Upper lobe of left lung (tissue), 6 donors: ENCODE data around the gene ANKS1B. TPM values are rescaled to one million over a fixed set of nuclear protein-coding genes. Genes with fewer than 3 reads are reported as not detected.

Source experiments
- ATAC-seq, 2 donors: fragments of 200-7000 bp; cut with Tn5 transposase; one replicate each; pipeline ENCODE4 v1.9.1; 2022; ENCODE audit warnings: mild to moderate bottlenecking in 2 of 2, moderate library complexity in 2 of 2; ENCODE audit not compliant: low FRiP score in 2 of 2
- DNase-seq, 2 donors: peaks; one replicate each; pipeline ENCODE4 v3.0.0-alpha.2; 2019 to 2020
- H3K27ac ChIP-seq, 4 donors: fragments of 200-600 bp; sonication (generic); one replicate each; pipeline ENCODE4 v1.5.1; 2016 to 2019
- H3K27me3 ChIP-seq, 4 donors: fragments of 200-600 bp; sonication (generic); one replicate each; pipeline ENCODE4 v1.5.1; 2017 to 2019
- H3K36me3 ChIP-seq, 4 donors: fragments of 200-600 bp; sonication (generic); one replicate each; pipeline ENCODE4 v1.5.1; 2016 to 2019
- H3K4me1 ChIP-seq, 4 donors: fragments of 200-600 bp; sonication (generic); one replicate each; pipeline ENCODE4 v1.5.1; 2018 to 2019
- H3K4me3 ChIP-seq, 4 donors: fragments of 200-600 bp; sonication (generic); one replicate each; pipeline ENCODE4 v1.5.1; 2017 to 2019; ENCODE audit warnings: mild to moderate bottlenecking in 2 of 4, moderate library complexity in 1 of 4
- H3K9me3 ChIP-seq, 4 donors: fragments of 200-600 bp; sonication (generic); one replicate each; pipeline ENCODE4 v1.5.1; 2018 to 2019
- EP300 ChIP-seq, 4 donors: sonication (generic); formaldehyde crosslinking; IDR thresholded peaks; one replicate each; pipeline ENCODE4 v1.5.1; 2017; ENCODE audit warnings: antibody characterized with exemption in 4 of 4, control low read depth in 2 of 4
- POLR2A ChIP-seq, 4 donors: fragments of 450-650 bp; IDR thresholded peaks; one replicate each; pipeline ENCODE4 v1.5.1; 2016 to 2017; ENCODE audit warnings: antibody characterized with exemption in 4 of 4, mild to moderate bottlenecking in 2 of 4
- POLR2AphosphoS5 ChIP-seq, 2 donors: sonication (generic); formaldehyde crosslinking; IDR thresholded peaks; one replicate each; pipeline ENCODE4 v1.5.1; 2017; ENCODE audit warnings: antibody characterized with exemption in 2 of 2
- WGBS, 2 donors: methylation state at CpG; one replicate each; pipeline ENCODE4 v1.1.5; 2017 to 2018; 5-methylcytosine and 5-hydroxymethylcytosine counted together
- total RNA-seq, 6 donors: library from RNA; depleted of rRNA in 4 of 6; stranded (reverse); fragments of >200 nt in 4 of 6; gene quantifications; one replicate each; pipeline versions ENCODE4 v1.1.0 to v1.2.1, GENCODE V29; 2016 to 2021
- TF ChIP-seq, protein P1 (sequence below), 6 experiments: fragments of 450-650 bp in 4 of 6; fragments of 200-600 bp in 2 of 6; sonication (generic) in 2 of 6; IDR thresholded peaks; one replicate each; pipeline ENCODE4 v1.5.1; 2016 to 2019; ENCODE audit warnings: antibody characterized with exemption in 6 of 6
- donor health status: DM: no; HTN: no; CAD: no; lungs with moderate emphysema.
- donor health status: DM: no; HTN: yes; CAD: no; lungs with severe emphysema.

ANKS1B gene
- total RNA-seq, 6 donors from 2014 or later = 5.1 to 23.7 (median 7.2) TPM

DNA sequence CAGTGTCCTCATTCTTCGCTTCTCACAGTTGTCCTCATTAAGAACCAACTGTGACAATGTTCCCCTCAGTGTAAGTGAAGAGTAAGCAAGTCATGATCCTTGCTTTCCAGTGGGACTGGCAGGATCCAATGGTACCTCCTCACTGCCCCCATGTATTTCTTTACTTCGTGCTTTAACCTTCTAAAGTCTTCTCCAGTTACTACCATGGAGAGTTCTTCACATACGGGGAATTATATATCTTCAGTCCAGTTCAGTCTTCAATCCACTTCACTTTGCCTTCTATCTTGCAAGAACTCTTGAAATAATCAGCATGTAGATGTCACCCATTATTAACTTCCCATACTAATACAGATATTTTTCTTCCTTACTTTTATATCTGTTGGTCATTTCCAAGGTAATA is 719.1 kb downstream of the ANKS1B start:
- no peaks in the 10 kb centered on the region for H3K4me1 ChIP-seq
- H3K36me3 ChIP-seq = no peaks in the 10 kb centered on the region
- no peak for DNase-seq
- no peak overlapping the region for H3K4me3 ChIP-seq
- no peaks in the 10 kb centered on the region for H3K9me3 ChIP-seq
- no peak overlapping the region for H3K27ac ChIP-seq
- no peak for ATAC-seq
- no peaks in the 10 kb centered on the region for H3K27me3 ChIP-seq
- 79 to 90% methylated on average over 3 of the region's 3 CpGs for WGBS, 2 donors
- TF ChIP-seq POLR2AphosphoS5 (IDR thresholded peaks at IDR 0.05) (no peak), EP300 (IDR thresholded peaks at IDR 0.05) (no peak), POLR2A (IDR thresholded peaks at IDR 0.05) (no peak)
- TF ChIP-seq, protein P1, sequence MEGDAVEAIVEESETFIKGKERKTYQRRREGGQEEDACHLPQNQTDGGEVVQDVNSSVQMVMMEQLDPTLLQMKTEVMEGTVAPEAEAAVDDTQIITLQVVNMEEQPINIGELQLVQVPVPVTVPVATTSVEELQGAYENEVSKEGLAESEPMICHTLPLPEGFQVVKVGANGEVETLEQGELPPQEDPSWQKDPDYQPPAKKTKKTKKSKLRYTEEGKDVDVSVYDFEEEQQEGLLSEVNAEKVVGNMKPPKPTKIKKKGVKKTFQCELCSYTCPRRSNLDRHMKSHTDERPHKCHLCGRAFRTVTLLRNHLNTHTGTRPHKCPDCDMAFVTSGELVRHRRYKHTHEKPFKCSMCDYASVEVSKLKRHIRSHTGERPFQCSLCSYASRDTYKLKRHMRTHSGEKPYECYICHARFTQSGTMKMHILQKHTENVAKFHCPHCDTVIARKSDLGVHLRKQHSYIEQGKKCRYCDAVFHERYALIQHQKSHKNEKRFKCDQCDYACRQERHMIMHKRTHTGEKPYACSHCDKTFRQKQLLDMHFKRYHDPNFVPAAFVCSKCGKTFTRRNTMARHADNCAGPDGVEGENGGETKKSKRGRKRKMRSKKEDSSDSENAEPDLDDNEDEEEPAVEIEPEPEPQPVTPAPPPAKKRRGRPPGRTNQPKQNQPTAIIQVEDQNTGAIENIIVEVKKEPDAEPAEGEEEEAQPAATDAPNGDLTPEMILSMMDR (IDR thresholded peaks at IDR 0.05) = no peak

DNA sequence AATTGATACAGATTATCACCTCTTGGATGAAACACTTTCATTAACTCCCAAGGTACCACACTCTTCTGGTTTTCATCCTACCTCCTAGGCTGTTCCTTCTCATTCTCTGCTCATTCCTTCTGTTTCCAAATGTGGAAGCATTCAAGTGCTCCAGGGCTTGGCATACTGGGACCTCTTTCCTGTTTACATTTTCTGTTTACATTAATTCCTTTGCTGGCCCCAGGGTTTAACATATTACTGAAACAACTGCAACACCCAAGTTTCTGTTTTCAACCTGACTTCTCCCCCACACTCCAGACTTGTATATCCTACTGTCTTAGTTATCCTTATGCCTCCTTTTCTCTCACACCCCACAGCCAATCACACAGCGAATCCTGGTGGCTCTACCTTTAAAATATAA is 723.5 kb downstream of the ANKS1B start:
- no peaks in the 10 kb centered on the region for H3K9me3 ChIP-seq
- no peaks in the 10 kb centered on the region for H3K36me3 ChIP-seq
- no peaks in the 10 kb centered on the region for H3K27me3 ChIP-seq
- H3K4me1 ChIP-seq = no peaks in the 10 kb centered on the region
- no peak overlapping the region for H3K27ac ChIP-seq
- TF ChIP-seq POLR2A (IDR thresholded peaks at IDR 0.05) = no peak
- TF ChIP-seq POLR2AphosphoS5 (IDR thresholded peaks at IDR 0.05) = no peak
- 66 to 67% methylated on average over 1 of the region's 1 CpG for WGBS, 2 donors
- DNase-seq (no peak), ATAC-seq (no peak)
- H3K4me3 ChIP-seq = no peak overlapping the region

DNA sequence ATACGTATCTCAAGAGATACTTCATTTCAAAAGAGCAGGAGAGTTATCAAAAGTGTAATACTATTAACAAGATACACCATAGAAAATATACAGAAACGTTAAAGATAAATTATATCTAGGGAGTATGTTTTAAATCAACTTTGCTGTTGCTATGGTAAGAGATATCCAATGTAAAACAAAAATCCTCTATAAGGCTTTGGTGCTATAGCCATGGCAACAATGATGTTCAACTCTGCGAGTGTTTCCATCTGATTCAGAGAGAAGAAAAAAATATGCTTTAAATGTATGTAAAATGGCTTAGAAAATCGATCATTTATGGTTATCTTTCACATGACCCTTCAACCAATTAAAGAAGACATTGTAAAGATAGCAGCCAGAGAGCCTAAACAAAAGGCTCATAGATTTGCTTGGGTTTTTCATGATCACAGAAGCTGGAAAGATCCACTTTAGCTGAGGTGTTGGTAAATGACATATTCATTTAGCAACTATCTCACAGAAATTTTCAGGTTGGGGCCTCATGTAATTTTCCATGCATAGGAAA is 724.2 kb downstream of the ANKS1B start:
- H3K27ac ChIP-seq = no peak overlapping the region
- TF ChIP-seq, protein P1 (IDR thresholded peaks at IDR 0.05) = no peak
- TF ChIP-seq POLR2A (IDR thresholded peaks at IDR 0.05) = no peak
- no peak for TF ChIP-seq POLR2AphosphoS5 (IDR thresholded peaks at IDR 0.05)
- TF ChIP-seq EP300 (IDR thresholded peaks at IDR 0.05) = no peak
- H3K9me3 ChIP-seq = no peaks in the 10 kb centered on the region
- ATAC-seq (no peak), DNase-seq (no peak)
- no peaks in the 10 kb centered on the region for H3K27me3 ChIP-seq
- H3K36me3 ChIP-seq = no peaks in the 10 kb centered on the region
- no peak overlapping the region for H3K4me3 ChIP-seq
- no peaks in the 10 kb centered on the region for H3K4me1 ChIP-seq
- 65% methylated on average over 4 of the region's 4 CpGs for WGBS, 2 donors

DNA sequence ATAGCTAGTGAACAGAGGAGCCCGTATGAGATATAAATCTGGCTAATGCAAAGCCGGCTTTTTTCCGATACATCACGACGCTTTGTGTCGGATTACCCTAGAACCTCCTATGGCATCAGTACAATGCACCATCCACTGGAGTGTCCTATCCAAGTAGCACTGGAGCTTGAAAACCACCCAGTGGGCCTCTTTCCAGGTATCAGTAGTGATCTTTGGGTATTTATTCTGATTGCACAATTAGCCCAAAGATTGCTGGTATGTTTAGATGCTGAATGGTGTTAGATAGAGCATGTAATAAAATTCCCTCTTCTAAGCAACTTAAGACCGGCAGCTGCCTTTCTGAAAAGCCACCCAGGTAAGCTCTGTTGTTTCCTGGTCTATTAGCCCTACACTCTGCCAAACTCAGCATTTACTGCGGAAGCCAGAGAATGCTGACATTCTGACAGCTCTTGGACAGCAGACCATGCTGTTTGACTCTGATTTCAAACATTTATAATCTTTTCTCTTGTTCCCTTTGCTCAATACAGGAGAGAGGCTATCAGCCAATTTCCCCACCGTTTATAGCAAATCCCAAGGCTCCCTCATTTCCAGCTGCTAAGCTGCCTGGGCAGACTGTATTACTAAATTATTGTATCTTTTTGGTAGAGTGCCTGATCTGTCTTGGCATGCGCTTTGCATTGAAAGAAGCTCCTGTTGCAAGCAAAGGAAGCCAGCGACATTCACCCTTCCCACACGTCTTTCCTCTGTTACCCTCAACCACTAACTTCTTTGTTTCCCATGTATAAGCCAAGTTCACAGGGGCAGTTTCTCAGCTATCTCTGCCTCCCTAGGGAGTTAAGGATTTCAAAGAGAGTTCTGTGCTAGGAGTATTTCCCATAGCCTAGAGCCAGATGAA is 725.4 kb downstream of the ANKS1B start:
- Histone ChIP-seq H3K27ac (no peak overlapping the region), H3K36me3 (no peaks in the 10 kb centered on the region), H3K4me3 (no peak overlapping the region), H3K9me3 (no peaks in the 10 kb centered on the region), H3K4me1 (no peaks in the 10 kb centered on the region), H3K27me3 (no peaks in the 10 kb centered on the region)
- WGBS, 2 donors = 66 to 73% methylated on average over 12 of the region's 12 CpGs
- no peak for TF ChIP-seq POLR2A (IDR thresholded peaks at IDR 0.05)
- no peak for TF ChIP-seq POLR2AphosphoS5 (IDR thresholded peaks at IDR 0.05)
- TF ChIP-seq EP300 (IDR thresholded peaks at IDR 0.05) = no peak
- TF ChIP-seq, protein P1 (IDR thresholded peaks at IDR 0.05) = no peak
- DNase-seq = no peak
- ATAC-seq = no peak

DNA sequence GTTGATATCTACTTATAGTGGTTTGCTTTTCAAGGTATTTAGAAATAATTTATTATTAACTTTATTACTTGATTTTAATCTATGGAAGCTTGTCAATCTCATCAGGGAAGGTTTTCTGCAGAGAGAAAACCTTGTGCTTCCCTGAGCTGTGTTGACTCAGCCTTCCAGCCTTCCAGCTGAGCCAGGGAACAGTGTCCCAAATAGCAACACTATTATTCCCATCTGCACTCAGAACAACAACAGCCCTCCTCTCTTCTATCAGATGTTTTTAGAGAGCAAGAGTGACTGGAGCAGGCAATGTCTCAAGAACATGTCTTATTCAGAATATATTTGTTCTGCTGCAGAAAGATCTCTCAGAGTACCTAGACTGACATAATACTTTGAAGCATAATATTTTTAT is 727.1 kb downstream of the ANKS1B start:
- DNase-seq (no peak), ATAC-seq (no peak)
- Histone ChIP-seq H3K27me3 (no peaks in the 10 kb centered on the region), H3K4me1 (no peaks in the 10 kb centered on the region), H3K36me3 (no peaks in the 10 kb centered on the region), H3K9me3 (no peaks in the 10 kb centered on the region), H3K27ac (no peak overlapping the region), H3K4me3 (no peak overlapping the region)
- no peak for TF ChIP-seq EP300 (IDR thresholded peaks at IDR 0.05)
- TF ChIP-seq, protein P1 (IDR thresholded peaks at IDR 0.05) = no peak
- no peak for TF ChIP-seq POLR2A (IDR thresholded peaks at IDR 0.05)
- no peak for TF ChIP-seq POLR2AphosphoS5 (IDR thresholded peaks at IDR 0.05)
